Glomerular endothelial cell (primary cell): ENCODE data around the gene FIGNL1. TPM values are rescaled to one million over a fixed set of nuclear protein-coding genes. Genes with fewer than 3 reads are reported as not detected.

Experiments
- DNase-seq: peaks from one replicate; pipeline ENCODE4 v3.0.0-alpha.2; 2011; ENCODE audit warnings: low read depth, low spot score; ENCODE audit errors: extremely low read depth
- total RNA-seq: library from RNA; depleted of rRNA; stranded (reverse); fragments of >200 nt; gene quantifications from 2 replicates; pipeline ENCODE4 v1.2.3, GENCODE V29; 2015

FIGNL1 gene, protein sequence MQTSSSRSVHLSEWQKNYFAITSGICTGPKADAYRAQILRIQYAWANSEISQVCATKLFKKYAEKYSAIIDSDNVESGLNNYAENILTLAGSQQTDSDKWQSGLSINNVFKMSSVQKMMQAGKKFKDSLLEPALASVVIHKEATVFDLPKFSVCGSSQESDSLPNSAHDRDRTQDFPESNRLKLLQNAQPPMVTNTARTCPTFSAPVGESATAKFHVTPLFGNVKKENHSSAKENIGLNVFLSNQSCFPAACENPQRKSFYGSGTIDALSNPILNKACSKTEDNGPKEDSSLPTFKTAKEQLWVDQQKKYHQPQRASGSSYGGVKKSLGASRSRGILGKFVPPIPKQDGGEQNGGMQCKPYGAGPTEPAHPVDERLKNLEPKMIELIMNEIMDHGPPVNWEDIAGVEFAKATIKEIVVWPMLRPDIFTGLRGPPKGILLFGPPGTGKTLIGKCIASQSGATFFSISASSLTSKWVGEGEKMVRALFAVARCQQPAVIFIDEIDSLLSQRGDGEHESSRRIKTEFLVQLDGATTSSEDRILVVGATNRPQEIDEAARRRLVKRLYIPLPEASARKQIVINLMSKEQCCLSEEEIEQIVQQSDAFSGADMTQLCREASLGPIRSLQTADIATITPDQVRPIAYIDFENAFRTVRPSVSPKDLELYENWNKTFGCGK
- 8.0 and 11.1 TPM in 2 replicates for total RNA-seq

DNA sequence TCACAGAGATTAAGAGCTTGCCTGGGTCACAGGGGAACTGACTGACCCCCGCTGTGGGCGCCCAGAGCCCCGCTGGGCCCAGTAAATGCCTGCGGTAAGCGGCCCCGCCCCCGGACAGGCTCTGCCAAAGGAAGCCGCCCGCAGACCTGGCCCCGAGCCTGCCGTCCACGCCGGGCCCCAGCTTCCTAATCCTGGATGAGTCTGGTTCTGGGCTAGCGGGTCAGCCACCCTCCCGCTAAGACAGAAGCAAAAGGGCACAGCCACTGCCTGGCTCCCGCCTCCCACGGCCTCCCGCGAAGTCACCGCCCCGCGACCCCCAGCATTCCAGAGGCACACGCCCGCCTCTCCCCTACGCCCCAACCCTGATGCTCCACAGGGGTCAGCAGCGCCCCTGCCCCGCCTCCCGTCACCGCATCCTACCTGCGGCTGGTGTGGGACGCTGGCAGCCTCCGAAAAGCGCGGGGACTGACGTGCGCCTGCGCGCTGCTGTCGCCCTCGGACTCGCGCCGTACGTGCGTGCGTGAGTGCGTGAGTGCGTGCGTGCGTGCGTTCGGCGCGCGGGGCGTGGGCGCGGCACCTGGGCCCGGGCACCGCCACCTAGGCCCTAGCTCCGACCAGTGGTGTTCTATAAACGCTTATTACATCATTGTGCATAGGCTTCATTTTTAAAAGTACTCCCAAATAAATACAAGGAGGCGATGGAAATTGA, at the start of gene FIGNL1:
Gene FIGNL1 (minus strand): TSS at position 470 of the 709 bp plus-strand sequence. CDS start 3,063 bp downstream, outside the sequence.
- no peak for DNase-seq

DNA sequence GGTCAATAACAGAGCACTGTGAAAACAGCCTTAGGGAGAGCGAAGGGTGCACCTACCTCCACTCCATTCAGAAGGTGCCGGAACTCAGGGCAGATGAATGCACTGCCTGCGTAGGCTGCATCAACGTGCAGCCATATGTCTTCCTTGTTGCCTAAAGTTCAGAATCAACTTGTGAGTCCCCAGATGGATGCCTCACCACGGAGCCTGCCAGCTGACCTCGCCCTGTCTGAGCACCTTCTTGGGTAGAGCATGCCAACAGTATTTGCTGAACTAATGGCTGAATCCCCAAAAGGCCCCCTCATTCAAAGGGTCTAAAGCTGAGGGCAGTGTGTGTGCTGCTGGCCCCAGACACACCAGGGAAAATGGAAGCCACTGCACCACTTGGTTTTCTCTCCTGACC, 48.9 kb upstream of the FIGNL1 start:
- DNase-seq: no peak

DNA sequence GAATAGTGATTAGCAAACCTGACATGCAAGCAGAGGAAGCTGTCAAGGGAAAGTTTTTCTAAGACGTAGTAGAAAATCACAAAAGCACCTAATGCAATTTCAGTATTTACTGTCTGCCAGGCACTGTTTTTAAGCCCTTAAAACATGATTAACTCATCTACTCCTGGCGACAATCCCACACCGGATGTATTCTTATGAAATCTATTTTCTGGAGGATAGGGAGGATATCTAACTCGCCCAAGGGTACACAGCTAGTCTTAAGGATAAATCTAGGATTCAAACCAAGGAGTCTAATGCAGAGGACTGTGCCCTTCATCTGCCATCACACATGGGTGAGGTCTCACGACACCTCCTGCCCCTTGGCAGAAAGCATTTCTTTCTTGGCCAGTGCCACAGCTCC, 47.8 kb upstream of the FIGNL1 start:
- no peak for DNase-seq

DNA sequence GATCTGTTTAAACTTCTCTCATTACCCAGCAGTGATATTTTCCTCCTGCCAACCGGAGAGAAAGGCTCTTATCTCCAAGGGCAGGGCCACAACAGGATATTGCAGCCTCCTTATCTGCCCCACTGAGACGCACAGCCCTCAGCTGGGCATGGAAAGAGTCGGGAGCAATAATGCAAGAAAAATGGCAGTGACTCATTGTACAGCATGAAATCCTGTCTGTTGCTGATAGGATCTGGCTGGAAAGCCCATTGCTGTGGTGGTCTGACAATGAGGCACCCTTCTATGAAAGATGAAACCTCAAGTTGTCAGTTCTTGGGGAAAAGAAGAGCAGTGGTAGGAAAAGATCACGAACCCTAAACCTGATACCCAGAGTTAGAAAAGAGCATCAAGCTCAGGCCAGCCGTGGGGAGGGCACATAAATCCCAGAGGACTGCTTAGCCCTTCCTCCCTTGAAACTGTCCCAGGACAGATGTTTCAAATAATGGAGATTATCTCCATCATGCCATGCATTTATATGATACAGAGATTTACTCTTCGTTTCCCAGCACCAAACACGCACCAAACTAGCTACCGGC, 47.0 kb upstream of the FIGNL1 start:
- DNase-seq: peak; percentile 72

DNA sequence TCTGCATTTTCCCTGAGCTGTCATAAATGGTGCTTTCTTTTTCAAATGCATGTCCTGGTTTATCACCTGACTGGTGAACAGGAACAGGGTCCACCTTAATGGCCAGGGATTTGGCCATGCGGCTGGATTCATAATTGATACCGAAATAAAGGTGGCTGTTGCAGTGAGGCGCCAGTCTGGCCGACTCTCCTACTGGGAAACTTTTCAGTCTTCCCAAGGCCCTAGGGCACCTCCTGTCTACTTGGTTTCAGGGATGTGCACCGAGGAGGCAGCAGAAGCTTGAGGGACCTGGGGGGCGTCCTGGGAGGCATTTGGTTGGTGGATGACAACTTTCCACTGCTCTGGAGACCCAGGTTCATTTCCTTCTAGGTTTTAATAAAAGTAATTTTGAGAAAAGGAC, 46.4 kb upstream of the FIGNL1 start:
- DNase-seq: no peak

DNA sequence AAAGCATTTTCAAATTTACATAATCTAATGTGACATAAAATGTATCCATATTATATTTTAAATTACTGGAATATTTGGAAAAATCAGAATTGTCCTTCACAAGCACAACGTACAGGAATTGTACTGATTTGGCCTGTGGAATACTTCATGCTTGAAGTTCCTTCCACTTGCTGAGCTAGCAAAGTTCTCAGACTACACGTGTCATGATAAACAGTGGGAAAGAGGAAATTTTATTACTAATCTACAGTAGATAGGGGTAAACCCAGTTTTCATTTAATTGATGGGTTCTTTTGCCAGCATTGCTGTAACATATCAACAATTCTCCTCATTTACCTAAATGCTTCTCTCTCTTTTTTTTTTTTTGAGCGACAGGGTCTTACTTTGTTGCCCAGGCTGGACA, 45.6 kb upstream of the FIGNL1 start:
- DNase-seq: no peak

DNA sequence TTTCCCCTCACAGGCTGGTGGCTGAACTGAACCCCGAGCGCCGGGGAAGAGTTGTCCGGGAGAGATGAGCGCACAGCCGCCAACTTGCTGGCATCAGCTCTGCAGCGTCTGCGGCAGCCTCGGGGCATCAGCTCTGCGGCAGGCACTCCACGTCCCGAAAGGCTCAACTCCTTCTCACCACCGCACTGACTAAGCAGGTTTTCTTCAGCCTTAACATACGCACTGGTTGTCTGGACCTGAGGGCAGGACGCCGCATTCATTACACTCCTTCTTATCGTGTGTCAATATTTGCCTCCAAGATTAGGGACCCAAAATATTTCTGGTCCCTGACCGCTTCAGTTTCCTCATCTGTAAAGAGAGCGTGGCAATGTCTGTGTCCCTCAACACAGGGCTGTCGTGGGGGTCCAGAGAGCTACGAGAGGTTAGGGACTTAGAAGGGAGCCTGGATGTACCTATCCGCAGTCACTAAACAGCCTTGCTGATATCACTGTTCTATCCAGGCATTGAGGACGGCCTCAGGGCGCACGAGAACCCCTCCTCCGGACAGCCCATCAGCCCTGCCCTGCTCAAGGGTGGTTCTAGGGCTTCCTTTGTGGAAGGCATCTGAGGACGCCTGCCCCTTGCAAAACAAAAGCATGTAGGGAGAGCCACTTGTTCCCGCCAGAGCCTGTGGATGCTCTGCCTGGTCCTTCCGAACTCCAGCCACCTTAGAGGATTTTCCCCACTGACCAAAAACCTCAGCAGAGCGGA, 42.8 kb upstream of the FIGNL1 start:
- no peak for DNase-seq

DNA sequence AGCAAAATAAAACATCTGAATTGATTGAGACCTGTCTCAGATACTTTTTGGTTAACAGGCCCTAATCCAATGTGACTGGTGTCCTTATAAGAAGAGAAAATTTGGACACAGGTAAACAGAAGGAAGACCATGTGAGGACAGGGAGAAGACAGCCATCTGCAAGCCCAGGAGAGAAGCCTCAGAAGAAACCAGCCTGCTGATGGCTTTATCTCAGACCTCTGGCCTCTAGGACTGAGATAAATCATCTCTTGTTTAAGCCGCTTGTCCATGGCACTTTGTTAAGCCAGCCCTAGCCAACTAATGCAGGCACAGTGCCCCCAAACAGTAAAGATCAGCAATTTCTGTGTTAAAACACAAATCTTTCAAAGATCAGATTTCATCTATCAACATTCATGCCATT, 41.8 kb upstream of the FIGNL1 start:
- no peak for DNase-seq

DNA sequence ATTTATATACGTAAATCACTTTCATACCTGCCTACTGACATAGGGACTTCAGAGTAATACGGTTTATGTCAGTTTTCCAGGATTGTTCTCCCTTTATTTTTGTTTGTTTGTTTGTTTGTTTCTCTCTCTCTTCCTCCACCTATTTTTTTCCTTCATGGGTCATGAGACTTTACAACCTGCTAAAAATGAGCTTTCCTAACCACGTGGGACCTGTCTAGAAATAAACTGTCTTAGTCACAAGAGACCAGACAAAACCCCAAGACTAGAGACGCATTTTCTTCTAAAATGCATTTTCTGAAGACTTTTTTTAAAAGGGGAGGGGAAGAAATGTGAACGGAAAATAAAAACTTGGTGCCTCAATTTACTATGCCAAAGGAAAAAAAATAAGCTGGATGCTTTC, 41.1 kb upstream of the FIGNL1 start:
- DNase-seq: no peak

DNA sequence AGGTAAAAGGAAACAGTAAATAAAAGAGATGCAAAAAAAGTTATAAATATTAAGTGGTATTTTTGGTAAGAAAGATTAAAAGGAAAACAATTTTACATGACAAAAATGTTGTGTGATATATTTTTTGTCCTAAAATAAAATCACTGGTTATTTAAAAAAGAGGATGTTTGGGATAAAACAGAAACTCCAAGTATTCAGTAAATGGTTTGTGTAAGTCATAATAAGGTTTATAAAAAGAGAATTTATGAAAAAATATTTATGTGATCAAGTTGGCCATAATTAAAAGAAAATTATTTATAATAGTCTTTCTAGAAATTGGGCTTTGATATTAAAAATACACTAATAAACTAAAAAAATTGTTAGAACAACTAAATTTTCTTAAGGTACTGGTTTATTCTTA, 38.2 kb upstream of the FIGNL1 start:
- no peak for DNase-seq

DNA sequence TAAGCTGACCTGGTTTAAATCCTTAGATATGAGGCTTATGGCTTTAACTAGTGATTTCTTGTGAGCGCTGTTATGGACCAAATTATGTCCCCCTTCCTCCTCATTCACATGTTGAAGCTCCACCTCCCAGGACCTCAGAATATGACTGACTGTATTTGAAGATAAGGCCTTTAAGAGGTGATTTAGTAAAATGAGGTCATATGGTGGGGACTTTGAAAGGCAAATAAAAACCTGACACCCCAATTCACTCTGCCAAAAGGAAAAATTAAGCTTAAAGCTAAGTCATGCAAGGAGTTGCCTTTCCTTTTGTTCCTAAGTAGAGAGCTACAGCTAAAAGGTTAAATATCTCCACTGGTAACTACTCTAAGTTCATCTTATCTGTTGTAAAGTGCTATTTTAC, 36.4 kb upstream of the FIGNL1 start:
- no peak for DNase-seq

DNA sequence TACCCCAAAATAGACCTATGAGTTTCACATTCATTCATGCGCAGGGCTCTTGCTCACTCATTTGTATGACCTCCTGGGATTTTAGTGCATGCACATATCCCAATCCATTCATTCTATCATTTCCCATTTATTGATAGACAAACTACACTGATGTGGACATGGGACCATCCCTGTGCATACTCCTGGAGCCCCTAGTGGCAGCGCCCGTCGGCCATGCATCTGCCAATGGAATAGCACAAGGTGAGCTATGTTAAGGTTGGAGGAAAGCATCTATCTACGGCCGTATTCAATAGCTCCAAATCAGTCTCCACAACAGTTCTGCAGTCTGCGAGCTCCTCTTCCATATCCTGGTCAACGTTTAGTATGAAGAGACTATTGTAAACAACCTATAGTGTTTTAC, 31.7 kb upstream of the FIGNL1 start:
- DNase-seq: no peak

DNA sequence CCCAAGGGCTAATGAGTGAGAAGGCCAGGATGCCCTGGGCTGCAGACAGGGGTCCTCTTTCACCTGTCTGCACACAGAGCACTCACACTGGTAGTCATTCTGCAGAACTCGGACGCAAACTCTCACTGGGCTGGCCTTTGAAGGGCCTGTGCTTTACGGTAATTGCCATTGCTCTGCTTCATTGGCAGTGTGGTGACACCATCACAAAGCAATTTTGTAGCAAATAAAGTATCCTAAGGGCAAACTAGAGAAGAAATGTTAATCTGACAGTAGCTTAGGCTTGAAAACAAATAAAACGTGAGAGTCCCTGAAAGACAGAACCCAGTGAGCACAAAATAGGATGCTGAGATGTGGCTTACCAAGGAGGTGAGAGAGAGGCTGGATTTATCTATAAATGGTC, 30.6 kb upstream of the FIGNL1 start:
- no peak for DNase-seq

DNA sequence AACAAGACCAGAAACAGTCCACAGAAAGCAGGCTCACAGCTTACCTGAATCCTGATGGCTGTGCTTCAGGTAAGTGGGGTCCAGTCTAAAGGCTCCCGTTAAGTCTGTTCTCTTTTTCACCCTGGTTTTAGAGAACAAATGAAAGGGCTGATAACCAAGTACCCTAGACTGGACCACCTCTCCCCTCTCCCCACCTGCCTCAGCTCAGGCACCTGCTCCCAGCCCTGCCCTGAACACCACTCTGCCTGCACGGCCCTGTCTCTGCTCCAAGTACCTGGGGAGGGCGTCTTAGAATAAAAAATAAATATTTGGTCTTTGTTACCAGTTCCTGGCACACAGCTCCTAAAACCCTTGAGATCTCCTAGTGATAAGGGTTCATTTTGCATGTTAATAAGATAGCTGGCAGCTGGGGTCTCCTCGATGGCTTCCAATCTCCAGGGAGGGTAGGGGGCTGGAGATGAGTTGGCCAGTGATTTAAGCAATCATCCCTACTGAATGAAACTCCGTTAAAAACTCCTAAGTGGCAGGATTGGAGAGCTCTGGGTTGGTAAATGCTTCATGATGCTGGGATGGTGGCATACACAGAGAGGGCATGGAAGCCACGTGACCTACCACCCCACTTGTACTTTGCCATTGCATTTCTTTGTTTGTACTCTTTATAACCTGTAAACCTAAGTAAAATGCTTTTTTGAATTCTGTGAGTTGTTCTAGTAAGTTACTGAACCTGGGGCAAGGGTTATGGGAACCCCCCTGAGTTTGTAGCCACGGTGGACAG, 29.8 kb upstream of the FIGNL1 start:
- DNase-seq: no peak

DNA sequence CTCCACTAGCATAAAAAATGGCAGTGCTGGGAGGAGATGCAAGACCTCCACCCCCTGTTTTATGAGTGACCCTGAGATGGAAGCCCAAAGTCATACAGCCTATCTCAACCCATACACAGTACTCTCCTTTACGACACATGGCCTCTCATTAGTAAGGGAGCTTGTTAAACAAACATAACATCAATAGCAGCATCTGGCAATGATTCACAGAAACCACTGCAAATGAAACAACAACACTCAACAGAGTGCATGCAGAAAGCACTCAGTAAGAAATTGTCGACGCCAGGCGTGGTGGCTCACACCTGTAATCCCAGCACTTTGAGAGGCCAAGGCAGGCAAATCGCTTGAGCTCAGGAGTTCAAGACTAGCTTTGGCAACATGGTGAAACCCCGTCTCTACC, 27.5 kb upstream of the FIGNL1 start:
- DNase-seq: no peak

DNA sequence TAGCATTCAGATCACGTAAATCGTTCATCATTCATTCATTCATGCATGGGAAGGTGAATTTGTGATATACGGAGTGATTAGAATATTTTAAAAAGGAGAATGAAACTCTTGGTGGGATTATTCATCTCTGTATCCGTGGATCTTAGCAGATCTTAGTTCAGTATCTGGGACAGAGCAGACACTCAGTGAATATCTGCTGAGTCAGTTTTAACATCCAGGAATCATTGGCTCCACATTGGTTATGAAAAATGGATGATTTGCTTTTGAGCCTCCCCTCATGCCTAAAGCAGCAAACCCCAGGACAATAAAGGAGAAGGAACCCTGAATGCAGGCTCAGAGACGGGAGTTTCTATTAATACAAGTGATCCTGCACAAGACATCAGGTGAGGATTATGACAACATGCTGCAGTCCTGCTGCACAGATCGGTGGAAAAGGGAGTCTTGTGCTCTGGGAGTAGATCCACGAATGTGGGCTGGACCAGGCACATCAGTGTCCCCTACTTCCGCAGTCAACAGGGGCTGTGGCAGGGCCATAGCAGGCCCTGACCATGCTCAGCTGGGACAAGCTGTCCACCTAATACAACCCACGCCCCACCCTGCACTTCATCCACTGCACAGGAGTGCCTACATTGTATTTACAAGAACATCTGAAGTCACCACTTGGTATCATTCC, 26.9 kb upstream of the FIGNL1 start:
- DNase-seq: no peak

DNA sequence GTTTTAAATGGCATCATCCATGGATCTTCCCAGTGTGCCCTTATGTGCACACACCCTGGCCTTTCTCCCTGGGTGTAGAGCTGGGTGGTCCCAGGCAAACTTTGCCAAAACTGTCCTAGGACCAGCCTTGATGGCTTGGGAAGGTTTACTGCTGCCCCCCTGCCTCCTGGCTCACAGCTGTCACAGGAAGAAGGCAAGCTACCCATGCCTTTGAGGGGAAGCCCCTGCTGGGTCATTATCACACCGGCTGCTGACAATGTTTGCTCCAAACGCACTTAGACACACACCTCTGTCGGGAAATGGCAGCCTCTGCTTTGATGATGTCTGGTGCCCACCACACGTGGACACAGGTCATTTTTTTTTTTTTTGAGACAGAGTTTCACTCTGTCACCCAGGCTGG, 25.2 kb upstream of the FIGNL1 start:
- DNase-seq: no peak

DNA sequence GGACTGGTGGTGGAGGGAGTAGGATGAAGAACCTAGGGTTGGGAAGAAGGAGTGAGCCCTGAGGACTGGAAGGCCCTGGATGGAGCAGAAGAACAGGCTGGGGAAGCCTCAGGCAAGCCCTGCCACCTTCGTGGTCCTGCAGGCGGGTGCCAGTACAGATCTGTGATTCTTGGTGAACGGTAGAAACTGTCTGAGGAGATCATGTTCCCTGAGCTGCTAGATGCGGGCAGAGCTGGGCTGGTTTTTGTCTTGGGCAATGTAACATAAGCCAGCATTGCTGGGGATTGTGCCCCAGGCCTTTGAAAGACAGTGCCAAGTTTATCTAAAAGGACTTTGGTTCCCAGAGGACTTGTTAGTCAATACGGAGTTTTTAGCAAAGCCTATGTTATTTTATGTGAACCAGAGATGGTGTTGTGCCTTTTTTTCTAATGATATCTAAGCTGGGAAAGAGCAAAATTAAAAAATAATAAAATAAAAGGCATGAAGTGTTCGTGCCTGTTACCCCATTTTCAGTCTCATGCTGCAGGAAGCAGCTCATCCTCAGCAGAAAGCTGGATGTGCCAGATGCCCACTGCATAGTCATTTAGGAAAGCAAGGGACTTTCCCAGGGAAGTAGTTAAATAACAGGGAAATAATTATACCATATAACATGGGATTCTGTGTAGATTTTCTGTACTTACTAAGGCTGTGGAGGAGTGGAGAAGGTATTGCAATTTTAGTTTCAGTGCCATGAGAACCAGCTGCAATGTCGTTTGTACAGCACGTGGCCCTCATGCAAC, 24.4 kb upstream of the FIGNL1 start:
- DNase-seq: no peak

DNA sequence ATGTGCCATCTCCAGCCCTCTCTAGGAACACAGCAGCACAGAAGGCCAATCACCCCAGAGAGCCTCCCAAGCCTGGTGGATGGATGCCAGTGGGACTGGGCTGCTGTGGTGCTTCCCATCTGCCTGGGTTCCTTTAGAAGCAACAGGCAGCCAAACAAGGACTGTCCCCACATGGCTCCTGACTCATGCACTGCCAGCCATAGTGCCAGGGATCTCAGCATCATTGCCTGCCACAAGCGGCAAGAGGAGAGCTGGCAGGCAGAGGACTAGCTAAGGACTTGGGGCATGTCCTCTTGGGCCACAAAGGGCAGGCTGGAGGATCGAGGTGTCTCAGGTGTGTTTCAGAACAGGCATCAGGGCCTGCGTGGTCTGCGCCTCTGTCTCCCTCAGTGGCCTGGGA, 23.4 kb upstream of the FIGNL1 start:
- no peak for DNase-seq
